OCI-LY1 (cell line): ENCODE results near the gene ABCB4.

Experiments used
- H2AFZ ChIP-seq: fragments of 200-600 bp; sonication (generic), shearing (Covaris generic); 2 replicates; pipeline ENCODE4 v1.6.0; 2014; ENCODE audit warnings: antibody characterized with exemption, mild to moderate bottlenecking, low read length
- H3F3A ChIP-seq: fragments of 200-600 bp; sonication (generic), shearing (Covaris generic); 2 replicates; pipeline ENCODE4 v1.6.0; 2014; ENCODE audit warnings: mild to moderate bottlenecking, antibody characterized with exemption, low read length, moderate library complexity; ENCODE audit not compliant: insufficient read depth
- H3K27ac ChIP-seq: fragments of 200-600 bp; sonication (generic); 2 replicates; pipeline ENCODE4 v1.5.1; 2014; ENCODE audit warnings: low read length, mixed run types, mild to moderate bottlenecking, low read depth; ENCODE audit not compliant: poor library complexity, severe bottlenecking
- H3K27me3 ChIP-seq: fragments of 200-600 bp; sonication (generic); 2 replicates; pipeline ENCODE4 v1.6.0; 2014; ENCODE audit warnings: antibody characterized with exemption, mild to moderate bottlenecking, low read length, moderate library complexity; ENCODE audit not compliant: insufficient read depth
- H3K36me3 ChIP-seq: fragments of 200-600 bp; sonication (generic); 2 replicates; pipeline ENCODE4 v1.6.1; 2014; ENCODE audit warnings: mild to moderate bottlenecking, antibody characterized with exemption, low read length, moderate library complexity, mixed read lengths; ENCODE audit not compliant: insufficient read depth
- H3K4me1 ChIP-seq: fragments of 200-600 bp; sonication (generic); 2 replicates; pipeline ENCODE4 v1.5.1; 2014; ENCODE audit warnings: mild to moderate bottlenecking, low read length, moderate library complexity; ENCODE audit not compliant: insufficient read depth, severe bottlenecking
- H3K4me2 ChIP-seq: fragments of 200-600 bp; sonication (generic), shearing (Covaris generic); 2 replicates; pipeline ENCODE4 v1.6.1; 2014; ENCODE audit warnings: low read length
- H3K4me3 ChIP-seq: fragments of 200-600 bp; sonication (generic); 2 replicates; pipeline ENCODE4 v1.5.1; 2014; ENCODE audit warnings: low read length, low read depth, mild to moderate bottlenecking, mixed read lengths; ENCODE audit not compliant: poor library complexity, severe bottlenecking
- H3K79me2 ChIP-seq: fragments of 200-600 bp; shearing (Covaris generic); 2 replicates; pipeline ENCODE4 v1.6.1; 2016; ENCODE audit warnings: mixed run types, low read length, mixed read lengths; ENCODE audit not compliant: insufficient read depth
- H3K9ac ChIP-seq: fragments of 200-600 bp; sonication (generic), shearing (Covaris generic); 2 replicates; pipeline ENCODE4 v1.6.1; 2014; ENCODE audit warnings: mild to moderate bottlenecking, low read length, mixed read lengths
- H3K9me2 ChIP-seq: fragments of 200-600 bp; sonication (generic), shearing (Covaris generic); 2 replicates; pipeline ENCODE4 v1.6.1; 2014; ENCODE audit warnings: low read depth, mild to moderate bottlenecking, low read length, mixed read lengths
- H3K9me3 ChIP-seq: fragments of 200-600 bp; shearing (Covaris generic); 2 replicates; pipeline ENCODE4 v1.6.1; 2014; ENCODE audit warnings: low read length, mixed read lengths
- H4K20me1 ChIP-seq: fragments of 200-600 bp; sonication (generic), shearing (Covaris generic); 2 replicates; pipeline ENCODE4 v1.6.0; 2016; ENCODE audit warnings: mild to moderate bottlenecking, low read length; ENCODE audit not compliant: insufficient read depth
- EZH2 ChIP-seq: fragments of 200-600 bp; sonication (generic), shearing (Covaris generic); IDR thresholded peaks from 2 replicates; pipeline ENCODE4 v1.8.0; 2017; ENCODE audit warnings: borderline replicate concordance, mixed run types, mild to moderate bottlenecking, antibody characterized with exemption, low read length, moderate library complexity, mixed read lengths
- TF ChIP-seq, protein P1 (sequence below): fragments of 200-600 bp; sonication (generic), shearing (Covaris generic); IDR thresholded peaks from 2 replicates; pipeline ENCODE4 v1.5.1; 2017; ENCODE audit warnings: mild to moderate bottlenecking, antibody characterized with exemption, low read length, moderate library complexity, mixed read lengths

The ABCB4 gene

DNA sequence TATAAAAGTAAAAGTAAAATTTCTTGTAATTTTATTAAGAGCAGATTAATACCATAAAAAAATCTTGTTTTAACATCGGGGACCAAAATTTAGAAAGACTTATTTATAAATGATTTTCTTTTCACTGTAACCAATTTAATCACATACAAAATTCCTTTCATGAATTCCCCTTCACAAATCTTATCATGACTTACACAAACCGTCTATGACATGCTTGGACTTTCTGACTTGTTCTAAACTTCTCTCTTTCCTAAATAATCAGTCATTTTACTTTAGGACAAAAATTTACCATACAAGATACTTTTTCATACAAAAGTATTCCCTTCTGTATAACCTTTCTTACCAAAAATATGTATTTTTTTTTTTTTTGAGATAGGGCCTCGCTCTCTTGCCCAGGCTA lies 120.7 kb downstream of the ABCB4 start:
- no peaks in the 10 kb centered on the region for H3K79me2 ChIP-seq
- peaks cover 88% of the 10 kb centered on the region for H3K36me3 ChIP-seq
- H3K9me3 ChIP-seq, result peaks cover 20% of the 10 kb centered on the region
- H3K27ac ChIP-seq, result no peak overlapping the region
- no peaks in the 10 kb centered on the region for H4K20me1 ChIP-seq
- no peaks in the 10 kb centered on the region for H3K27me3 ChIP-seq
- no peak overlapping the region for H2AFZ ChIP-seq
- no peaks in the 10 kb centered on the region for H3K4me1 ChIP-seq
- H3K4me3 ChIP-seq, result no peak overlapping the region
- H3K9ac ChIP-seq, result no peak overlapping the region
- TF ChIP-seq EZH2, result no peak
- TF ChIP-seq, protein P1, sequence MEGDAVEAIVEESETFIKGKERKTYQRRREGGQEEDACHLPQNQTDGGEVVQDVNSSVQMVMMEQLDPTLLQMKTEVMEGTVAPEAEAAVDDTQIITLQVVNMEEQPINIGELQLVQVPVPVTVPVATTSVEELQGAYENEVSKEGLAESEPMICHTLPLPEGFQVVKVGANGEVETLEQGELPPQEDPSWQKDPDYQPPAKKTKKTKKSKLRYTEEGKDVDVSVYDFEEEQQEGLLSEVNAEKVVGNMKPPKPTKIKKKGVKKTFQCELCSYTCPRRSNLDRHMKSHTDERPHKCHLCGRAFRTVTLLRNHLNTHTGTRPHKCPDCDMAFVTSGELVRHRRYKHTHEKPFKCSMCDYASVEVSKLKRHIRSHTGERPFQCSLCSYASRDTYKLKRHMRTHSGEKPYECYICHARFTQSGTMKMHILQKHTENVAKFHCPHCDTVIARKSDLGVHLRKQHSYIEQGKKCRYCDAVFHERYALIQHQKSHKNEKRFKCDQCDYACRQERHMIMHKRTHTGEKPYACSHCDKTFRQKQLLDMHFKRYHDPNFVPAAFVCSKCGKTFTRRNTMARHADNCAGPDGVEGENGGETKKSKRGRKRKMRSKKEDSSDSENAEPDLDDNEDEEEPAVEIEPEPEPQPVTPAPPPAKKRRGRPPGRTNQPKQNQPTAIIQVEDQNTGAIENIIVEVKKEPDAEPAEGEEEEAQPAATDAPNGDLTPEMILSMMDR, result no peak
- no peak overlapping the region for H3K4me2 ChIP-seq
- no peaks in the 10 kb centered on the region for H3F3A ChIP-seq
- no peaks in the 10 kb centered on the region for H3K9me2 ChIP-seq
